Lower leg skin (tissue), 4 donors: ENCODE measurements around the gene NFE2L2. TPM values are rescaled to one million over a fixed set of nuclear protein-coding genes. Genes with fewer than 3 reads are reported as not detected.

Experiments used
- microRNA-seq, 2 donors: library from miRNA; unstranded; fragments of <30 nt; microRNA quantifications; one replicate each; pipeline ENCODE4, GENCODE V29; 2016; ENCODE audit warnings: borderline replicate concordance in 2 of 2, borderline number of aligned reads in 1 of 2
- total RNA-seq, 4 donors: library from RNA; depleted of rRNA; stranded (reverse); fragments of >200 nt; gene quantifications; one replicate each; pipeline ENCODE4 v1.1.0, GENCODE V29; 2016

Gene NFE2L2
- total RNA-seq, 4 donors from 2014 or later = 120 to 156 (median 128) TPM

Small RNA genes lying within 50 kb of the gene (microRNA-seq; reads per million reads assigned to microRNA genes)
- gene MIR3128 = 0 reads per million in 2 donors
- gene MIR6512 = 6.8 to 9.5 reads per million in 2 donors

Other genes with a start within 250 kb of the NFE2L2 start
- 10 to 100 TPM; 32.6 to 55.9 (median 47.4) TPM for gene HNRNPA3, start 51.9 kb downstream of the NFE2L2 start, total RNA-seq
- gene AGPS, start 128.0 kb upstream of the NFE2L2 start, total RNA-seq = 10 to 100 TPM; 14.1 to 29.8 (median 21.0) TPM